OCI-LY3 (cell line): ENCODE data around the gene RXRA.

ENCODE experiments used
- CTCF ChIP-seq: fragments of 200-600, 300-600 bp; sonication (generic); IDR thresholded peaks from 2 replicates; pipeline ENCODE4 v1.5.1; 2014; ENCODE audit warnings: antibody characterized with exemption, low read length, low read depth
- EZH2phosphoT487 ChIP-seq: fragments of 200-600 bp; shearing (Covaris generic); IDR thresholded peaks from 2 replicates; pipeline ENCODE4 v1.6.1; 2018; ENCODE audit warnings: antibody characterized with exemption, mixed run types, low read depth

DNA sequence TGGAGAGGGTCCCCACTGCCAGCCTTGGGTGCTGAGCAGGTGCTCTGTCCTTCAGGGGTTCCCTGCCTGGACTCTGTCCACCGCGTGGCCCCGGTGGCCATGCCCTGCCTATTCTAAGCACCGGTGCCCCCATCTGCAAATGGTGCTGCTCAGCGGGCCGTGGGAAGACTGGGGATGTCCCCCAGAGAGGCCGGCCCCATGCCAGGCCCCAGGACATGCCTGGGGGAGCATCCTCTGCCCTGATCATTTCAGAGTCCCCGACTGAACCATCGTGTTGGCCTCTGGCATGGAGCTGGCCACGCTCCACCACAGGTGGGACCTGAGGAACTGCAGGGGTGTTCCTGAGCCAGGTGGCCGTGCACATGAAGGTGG lies 64.7 kb downstream of the RXRA start:
- TF ChIP-seq CTCF (no peak), EZH2phosphoT487 (no peak)
